GM23338 (cell line): ENCODE results near the gene NSL1.

ENCODE experiments used
- EZH2 ChIP-seq: fragments of 200-600 bp; sonication (generic); IDR thresholded peaks from one replicate; pipeline ENCODE4 v1.8.0; 2017; ENCODE audit warnings: antibody characterized with exemption, mild to moderate bottlenecking, low read depth; ENCODE audit not compliant: unreplicated experiment
- TF ChIP-seq, protein P1 (sequence below), 2 experiments: fragments of 200-600 bp in 1 of 2; sonication (generic) in 1 of 2; conservative IDR thresholded peaks; 2 replicates each; pipeline versions ENCODE4 v1.5.1 to v1.6.1; 2016 to 2017; ENCODE audit warnings: antibody characterized with exemption in 2 of 2, low read depth in 2 of 2, mild to moderate bottlenecking in 2 of 2, moderate library complexity in 1 of 2

DNA sequence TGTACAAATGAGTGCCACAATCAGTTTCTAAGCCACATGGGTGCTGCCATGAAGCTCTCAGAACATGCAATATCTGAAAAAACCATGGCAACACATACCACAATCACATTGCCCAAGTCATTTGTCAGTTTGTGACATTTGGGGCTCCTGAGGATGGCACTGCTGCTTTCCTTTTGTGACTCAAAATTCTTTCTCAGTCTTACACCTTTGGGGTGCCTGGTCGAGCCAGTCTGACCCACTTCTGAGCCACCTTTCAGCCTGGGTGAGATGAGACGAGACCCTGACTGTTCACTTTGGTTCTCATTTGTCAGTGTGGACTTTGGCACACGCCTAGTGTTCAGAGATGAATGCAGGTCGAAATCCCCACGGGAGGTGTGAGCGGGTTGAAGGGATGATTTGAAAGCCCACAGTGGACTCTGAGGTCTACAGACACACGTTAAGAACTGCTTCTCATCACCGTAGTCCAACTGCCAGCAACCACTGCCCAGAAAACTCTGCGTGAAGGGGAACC, 100.0 kb downstream of the NSL1 start:
- TF ChIP-seq, protein P1, sequence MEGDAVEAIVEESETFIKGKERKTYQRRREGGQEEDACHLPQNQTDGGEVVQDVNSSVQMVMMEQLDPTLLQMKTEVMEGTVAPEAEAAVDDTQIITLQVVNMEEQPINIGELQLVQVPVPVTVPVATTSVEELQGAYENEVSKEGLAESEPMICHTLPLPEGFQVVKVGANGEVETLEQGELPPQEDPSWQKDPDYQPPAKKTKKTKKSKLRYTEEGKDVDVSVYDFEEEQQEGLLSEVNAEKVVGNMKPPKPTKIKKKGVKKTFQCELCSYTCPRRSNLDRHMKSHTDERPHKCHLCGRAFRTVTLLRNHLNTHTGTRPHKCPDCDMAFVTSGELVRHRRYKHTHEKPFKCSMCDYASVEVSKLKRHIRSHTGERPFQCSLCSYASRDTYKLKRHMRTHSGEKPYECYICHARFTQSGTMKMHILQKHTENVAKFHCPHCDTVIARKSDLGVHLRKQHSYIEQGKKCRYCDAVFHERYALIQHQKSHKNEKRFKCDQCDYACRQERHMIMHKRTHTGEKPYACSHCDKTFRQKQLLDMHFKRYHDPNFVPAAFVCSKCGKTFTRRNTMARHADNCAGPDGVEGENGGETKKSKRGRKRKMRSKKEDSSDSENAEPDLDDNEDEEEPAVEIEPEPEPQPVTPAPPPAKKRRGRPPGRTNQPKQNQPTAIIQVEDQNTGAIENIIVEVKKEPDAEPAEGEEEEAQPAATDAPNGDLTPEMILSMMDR (conservative IDR thresholded peaks at IDR 0.05; ENCODE audit: low read depth in 2 of 2): no peak
- no peak for TF ChIP-seq EZH2
